HG02759 (cell line): ENCODE data around the gene NTM.
A peak's percentile ranks its signal among the peaks of the same experiment; 100 is the strongest.
"Not testable (repeated sequence)": the region's sequence is repeated elsewhere in the genome, so short reads cannot be mapped to it uniquely, and the experiment has no call there.

Experiments used
- ATAC-seq: cut with Tn5 transposase; IDR thresholded peaks from one replicate; pipeline ENCODE4 v1.9.1; 2021; ENCODE audit warnings: mild to moderate bottlenecking, moderate library complexity; ENCODE audit not compliant: unreplicated experiment

NTM gene

DNA sequence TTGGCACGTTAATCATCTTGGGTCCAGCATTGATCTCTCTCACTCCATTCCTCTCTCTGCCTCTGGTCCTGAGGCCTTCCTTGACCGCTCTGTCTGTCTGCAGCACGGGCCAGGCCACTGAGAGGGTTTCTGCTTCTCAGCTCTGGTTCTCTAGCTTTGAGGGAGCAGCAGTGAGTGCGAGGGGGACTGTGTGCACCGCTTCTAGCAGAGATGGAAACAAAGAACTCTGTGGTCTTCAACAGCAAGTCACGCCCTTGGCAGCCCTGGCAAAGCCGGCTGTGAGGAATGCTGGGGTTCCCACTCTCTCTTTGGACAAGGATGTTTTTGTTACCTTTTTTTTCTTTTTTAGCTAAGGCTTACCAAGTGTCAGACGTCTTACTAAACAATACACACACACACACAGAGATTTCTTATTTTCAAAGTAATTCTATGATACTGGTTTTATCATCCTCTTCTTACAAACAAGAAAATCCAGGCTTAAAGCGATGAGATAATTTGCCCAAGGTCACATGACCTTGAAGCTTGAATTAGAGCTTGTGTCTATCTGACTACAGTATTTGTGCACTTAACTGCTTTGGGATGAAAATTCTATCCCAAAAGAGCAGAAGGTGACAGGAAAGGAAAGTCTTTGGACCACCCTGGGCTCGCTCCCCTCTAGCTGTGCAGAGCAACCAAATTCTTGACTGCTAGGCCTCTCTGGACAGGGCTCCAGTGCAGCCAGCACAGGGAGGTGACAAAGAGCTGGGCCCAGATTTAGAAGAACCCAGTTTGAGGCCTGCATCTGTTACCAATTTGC, 293.2 kb downstream of the NTM start:
- no peak for ATAC-seq

DNA sequence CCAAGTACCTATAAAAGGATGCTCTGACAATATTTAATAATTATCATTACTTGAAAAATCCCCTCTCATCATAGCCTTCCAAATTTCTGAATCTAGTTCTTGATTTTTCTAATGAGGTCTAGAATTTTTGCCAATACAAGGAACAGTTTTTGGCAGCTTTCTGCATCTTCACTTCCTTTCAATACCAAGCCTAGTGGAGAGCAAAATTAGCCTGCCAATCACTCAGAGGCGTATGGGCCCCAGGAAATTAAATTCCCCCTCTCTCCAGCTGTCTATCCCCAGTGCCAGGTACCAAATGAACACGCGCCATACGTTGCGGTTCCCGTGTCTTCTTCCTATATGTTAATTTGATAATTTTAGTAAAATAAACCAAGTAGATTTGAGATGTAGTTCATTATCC, 293.9 kb downstream of the NTM start:
- no peak for ATAC-seq

DNA sequence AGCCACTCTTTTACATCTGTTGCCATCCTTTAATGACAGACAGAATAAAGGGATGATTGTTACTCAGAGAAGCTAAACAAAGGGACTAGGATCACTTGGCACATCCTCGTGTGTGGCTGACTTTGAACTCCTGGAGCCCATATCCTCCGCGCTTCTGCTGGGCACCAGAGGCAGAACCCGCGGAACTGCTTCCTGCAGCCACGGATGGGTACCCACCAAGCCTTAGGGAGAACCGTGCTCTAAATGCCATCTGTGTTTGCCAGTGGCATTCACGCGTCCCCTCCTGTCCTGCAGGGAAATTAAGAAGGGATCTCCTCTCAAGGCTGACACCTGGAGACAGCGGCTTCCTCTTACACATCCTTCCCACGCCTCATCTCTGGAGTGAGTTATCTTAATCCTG, 294.4 kb downstream of the NTM start:
- ATAC-seq: no peak

DNA sequence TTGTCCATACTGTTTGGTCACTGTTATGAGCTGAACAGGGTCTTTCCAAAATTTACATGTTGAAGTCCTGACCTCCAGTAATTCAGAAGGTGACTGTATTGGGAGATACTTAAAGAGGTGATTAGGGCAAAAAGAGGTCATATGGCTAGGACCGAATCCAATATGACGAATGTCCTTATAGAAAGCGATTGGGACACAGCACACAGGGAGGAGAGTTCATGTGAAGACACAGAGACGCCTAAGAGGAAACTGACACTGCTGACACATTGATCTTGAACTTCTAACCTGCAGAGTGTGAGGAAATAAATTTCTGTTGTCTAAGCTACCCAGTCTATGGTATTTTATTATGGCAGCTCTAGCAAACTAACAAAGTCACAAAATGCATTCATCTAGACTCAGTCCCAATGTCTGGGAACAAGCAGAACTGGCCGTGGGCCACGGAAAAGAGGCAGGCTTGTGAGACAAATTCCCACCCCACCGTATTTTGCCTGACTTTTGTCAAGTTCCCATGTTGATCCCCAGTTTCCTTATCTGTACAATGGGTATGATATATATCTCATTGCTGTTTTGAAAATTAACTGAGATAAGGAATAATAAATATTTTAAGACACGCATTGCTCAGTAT, 295.0 kb downstream of the NTM start:
- ATAC-seq: no peak

DNA sequence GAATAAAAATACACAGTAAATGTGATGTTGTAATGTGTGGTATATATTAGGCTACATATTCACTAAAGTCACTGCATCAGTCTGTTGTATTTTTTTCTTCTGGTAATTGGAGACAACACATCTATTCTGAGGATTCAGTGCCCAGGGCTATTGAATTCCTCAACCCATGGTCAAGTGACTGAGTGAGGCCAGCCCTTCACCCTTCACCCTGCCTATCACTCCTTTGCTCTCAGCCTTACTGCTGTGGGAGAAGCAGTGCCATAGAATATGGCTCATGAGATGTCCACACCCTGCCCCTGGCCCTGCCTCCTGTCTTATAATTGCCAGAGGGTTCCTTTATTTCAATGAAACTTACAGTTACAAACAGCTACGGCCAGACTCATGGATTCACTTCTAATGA, 295.6 kb downstream of the NTM start:
- ATAC-seq: no peak

DNA sequence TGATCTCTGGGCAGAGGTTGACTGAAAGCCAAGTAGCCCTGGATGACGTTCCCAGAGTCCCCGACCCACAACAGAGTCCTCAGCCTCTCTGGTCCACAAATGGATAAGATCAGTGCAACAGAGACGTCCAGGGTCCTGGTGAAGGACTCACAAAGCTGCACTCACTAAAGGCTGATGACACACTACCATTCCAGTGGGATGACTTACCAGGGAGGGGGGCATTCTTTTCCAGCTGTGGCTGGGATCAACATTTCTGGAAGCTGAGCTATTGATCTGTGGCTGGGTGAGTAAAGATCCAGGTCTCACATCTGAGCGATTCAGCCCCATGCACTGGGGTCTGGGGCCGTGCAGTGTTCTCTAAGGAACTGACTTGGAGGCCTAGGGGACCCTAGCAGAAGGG, 296.2 kb downstream of the NTM start:
- no peak for ATAC-seq

DNA sequence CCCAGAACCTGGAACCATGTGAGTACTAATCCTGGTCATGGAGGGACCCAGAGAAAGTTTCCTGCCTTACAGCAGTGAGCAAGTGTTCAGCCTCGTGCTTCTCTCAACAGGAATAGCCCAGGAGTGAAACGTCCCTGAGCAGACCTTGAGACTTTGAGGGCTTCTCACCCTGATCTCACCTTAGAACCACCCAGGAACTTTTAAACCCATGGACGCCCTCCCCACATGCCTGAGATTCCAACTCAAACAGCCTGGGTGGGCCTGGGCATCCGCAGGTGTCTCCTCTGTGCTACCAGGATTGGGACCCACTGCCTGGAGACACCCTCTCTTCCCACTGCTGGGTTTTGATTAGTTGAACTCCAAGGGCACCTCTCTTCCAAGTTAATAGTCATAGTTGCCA, 297.2 kb downstream of the NTM start:
- no peak for ATAC-seq

DNA sequence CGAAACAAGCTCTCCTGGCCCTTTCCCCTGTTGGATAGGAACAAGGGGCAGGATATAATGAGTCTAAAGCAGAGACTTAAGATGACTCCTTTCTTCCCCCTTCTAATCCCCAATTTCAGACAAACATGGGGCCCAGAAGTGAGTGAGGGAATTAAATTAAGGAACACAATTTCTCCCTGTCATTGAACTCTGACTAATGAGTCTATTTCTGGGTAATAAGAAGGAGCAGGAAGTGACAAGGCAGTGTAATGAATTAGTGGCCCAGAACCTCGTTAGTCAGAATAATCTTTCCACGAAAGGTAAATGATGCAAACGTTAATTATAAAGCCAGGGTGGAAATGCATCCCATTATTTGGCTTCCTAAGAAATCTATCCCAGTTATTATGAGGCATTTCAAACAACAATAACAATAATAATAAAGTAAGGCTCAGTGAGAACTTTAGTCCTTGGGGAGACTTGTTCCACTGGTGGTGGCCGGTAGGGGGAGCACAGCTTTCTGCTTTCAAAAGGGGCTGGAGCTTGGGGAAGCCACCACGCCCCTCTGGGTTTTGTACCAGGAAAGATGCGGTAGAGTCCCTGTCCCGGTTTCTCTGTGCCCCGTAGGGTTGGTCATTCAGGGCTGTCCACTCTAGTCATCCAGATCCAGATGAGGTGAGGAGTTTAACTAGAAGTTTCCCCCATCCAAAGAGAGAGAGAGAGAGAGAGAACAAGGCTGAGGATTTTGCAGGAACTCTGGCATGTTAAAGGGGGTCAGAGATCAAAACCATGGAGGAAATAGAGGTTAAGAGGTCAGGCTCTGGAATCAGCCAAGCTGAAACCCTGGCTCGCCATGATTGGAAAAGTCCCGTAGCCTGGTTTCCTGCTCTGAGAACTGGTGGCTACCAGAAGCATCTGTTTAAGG, 298.3 kb downstream of the NTM start:
- peak; percentile 84 for ATAC-seq

DNA sequence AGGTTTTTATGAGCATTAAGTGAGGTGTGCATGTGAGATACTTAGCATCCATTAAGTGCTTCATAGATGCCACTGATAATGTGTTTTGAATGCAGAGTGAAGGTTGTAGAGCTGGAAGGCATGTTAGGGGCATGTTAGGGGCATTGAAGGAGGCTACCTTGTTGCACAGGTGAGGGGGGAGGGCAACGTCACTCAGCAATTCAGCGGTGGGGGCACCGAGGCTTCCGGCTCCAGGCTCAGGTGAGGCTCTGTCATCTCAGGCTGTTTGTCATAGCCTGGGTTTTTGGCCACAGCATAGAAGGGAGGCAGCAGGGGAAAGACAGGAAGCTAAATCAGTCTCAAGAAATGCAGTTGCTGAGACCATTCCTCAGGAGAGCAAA, 299.0 kb downstream of the NTM start:
- peak; percentile 7 for ATAC-seq

DNA sequence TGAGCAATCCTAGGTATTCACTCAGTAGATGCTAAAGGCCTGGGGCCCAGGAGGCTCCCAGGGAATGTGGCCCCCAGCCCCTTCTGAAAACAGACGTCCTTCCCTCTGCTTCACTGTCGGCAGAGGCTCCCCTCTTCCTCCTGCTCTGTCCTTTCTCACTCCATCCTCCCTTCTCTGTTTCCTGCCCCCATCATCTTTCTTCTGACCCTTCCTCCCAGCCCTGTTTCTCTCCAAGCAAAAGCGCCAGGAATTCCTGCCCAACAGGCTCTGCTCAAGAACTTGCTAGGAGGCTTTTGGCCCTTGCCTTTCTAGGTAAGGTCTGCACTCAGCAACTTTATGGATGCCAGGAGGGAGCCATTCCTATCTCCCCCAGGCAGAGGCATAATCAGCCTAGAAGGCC, 300.5 kb downstream of the NTM start:
- no peak for ATAC-seq

DNA sequence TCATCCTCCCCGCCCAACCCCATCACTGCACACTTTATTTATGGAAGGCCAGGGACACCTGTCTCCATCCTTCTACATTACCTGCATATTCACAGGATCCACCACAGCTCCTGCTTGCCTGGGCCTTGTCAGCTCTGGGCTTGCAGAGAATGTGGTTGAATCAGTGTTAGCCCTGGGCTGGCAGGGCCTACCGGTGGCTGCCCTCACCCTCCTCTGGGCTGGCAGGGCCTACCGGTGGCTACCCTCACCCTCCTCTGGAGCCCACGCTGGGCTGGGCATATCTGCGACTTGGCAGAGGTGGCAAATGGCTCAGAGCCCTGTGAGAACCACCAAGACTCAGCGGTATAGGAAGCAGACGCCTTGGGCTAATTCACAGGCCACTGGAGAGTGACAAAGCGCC, 300.9 kb downstream of the NTM start:
- ATAC-seq: no peak

DNA sequence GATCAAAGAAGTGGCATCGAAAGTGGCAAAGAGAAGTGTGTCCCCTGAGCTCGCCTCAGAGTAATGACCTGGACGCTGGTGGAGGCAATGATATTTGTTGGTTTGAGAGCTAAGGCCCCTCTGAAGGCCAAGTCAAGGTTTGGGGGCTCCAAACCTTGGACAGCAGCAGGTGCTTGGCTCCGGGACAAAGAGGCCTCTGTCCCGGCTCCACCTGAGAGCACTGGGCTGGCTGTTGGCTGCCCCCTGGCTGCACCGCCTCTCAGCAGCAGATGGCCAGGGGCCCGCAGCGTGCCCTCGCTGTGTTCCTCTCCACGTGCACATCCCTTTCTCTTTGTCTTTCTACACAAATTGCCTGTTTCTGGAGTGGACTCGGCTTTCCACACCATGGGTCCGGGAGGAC, 301.3 kb downstream of the NTM start:
- ATAC-seq: no peak

DNA sequence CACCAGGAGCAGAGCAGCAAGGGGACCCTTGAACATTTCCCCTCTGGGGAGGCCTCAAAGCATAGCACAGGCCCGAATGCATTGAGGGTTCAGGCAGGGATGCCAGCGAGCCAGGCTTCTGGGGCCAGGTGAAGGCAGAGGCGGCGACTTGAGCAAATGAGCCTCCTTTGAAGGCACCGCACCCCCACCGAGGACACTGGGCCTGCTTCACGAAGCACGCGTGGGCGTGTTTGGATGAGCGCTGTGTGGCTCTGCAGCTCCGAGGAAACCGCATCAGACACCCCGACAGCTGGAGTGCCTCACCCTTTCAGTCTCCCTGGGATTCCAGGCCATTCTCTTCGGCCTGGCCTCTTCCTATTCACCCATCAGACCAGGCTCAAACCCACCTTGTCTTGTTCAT, 301.8 kb downstream of the NTM start:
- no peak for ATAC-seq

DNA sequence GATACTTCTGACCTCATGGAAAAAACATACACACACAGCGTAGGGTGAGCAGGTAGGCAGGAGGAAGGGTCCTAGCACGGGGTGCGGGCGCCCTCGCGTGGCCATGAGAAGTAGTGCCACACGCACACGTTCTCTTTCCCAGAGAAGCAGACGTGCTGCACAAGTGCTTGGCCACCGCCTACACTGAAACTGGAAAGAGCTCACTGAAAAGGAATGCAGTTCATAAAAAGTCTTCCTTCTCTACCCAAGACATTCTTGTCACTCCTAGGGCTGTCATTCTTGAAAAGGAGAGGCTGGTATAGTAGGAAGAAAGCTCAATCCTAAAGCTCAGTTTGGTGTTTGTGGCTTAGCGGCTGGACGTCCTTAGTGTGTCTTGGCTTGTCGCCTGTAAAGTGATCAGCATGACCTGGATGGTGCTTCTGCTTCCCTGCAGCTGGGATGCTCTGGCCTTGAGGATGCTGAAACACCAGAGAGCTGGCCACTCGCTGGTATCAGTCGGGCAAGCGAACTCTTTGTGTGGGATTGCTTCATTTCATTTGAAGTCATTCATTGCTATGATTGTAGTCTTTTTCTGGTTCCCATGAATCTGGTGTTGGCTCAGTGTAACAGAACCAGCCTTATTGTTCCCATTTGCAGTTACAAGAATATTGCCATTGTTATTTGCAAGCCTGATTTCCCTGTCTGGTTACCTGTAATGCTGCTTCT, 303.8 kb downstream of the NTM start:
- ATAC-seq: peak; percentile 82

DNA sequence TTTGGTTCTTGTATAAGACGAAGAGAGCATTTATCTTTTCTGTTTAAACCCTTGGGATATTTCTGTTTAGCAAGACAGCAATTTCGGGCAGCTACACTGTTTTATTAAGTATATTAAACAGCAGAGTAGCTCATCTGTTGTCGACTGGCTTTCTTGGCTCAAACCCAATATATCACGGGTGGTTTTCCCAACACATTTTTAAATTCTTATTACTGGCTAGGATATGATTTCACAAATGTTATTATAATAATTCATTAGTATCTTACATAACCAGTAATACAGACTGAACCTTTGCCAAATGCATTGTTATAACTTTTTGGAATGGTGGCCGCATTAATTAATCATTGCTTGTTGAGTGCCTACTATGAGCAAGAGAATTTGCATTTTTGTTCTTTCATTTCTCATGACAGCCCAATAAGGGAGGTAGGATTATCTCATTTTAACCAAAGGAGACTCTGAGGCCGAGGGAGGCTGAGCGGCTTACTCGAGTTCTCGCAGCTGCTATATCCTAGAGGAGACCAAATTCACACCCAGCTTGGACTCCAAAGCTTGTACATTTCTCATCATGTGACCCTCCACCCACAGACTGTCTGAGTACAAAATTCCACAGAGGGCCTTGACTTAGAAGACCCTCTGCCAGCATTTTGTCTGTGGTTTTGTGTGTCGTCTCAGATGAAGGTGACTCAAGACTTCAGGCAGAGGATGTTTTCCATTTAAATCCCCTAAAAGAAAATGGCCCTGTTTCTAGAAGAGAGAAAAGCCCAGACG, 304.9 kb downstream of the NTM start:
- ATAC-seq: no peak

DNA sequence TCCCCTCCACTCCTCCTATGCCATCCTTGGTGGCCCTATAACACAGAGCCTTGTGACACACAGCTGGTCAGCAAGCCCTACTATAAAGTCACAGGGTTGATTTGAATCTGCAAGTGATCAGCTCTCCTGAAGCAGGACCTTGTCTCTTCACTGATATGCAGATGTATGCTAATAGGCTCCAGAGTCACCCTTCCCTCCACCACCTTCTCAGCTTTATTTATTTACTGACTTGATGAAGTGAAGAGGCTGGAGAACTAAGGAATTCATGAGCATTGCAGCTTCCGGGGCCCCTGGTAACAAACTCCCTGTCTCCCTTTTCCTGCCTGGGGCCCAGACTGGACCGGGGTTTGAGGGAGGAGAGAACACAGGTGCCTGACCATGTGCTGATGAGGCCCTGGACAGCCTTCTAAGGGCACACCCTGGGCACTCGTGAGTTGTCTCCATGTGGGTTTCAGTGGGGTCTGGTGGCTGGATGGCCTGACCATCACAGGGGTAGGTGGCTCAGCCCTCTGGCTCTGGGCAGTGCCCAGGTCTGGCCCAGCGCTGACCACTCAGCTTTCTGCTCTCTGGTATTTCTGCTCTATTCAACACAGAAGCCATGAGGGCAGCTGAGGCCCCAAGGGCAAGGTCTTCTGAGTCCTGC, 307.5 kb downstream of the NTM start:
- no peak for ATAC-seq

DNA sequence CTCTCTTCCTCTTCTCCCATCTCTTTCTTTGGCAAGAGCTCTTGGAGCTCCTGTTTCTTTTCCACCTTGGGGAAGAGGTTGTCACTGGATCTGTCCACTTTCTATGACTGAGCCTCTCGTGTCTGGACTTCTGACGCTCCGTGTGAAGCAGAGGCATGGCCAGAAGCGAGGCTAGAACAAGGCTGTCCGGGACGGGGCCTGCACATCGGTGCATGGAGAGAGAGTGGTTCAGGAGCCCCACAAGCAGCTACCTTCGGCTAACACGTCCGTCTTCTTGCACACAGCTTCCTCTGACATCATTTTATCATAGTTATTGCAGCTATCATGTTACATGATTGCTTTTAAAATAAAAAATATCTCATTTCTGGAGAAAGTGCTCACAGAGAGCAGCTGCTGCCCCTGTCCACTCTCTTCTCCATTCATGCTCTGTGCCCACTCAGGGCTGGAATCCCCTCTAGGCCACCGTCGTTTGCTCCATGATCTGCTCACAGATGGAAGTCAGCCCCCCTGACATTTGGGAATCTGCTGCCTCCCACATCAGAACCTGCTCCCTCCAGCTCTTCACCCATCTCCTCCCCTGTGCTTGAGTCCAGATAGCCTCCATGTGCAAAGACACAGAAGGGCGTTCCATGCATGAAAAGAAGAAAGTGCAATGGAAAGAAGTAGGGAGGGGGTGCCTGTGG, 308.4 kb downstream of the NTM start:
- ATAC-seq: no peak

DNA sequence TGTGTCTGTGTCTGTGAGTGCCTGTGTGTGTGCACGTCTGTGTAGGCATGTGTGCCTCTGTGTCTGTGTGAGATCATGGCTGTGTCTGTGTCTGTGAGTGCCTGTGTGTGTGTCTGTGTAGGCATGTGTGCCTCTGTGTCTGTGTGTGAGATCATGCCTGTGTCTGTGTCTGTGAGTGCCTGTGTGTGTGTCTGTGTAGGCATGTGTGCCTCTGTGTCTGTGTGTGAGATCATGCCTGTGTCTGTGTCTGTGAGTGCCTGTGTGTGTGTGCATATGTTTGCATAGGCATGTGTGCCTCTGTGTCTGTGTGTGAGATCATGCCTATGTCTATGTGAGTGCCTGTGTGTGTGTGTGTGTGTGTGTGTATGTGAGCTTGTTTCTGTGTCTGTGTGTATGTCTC, 310.0 kb downstream of the NTM start:
- not testable (repeated sequence) for ATAC-seq

DNA sequence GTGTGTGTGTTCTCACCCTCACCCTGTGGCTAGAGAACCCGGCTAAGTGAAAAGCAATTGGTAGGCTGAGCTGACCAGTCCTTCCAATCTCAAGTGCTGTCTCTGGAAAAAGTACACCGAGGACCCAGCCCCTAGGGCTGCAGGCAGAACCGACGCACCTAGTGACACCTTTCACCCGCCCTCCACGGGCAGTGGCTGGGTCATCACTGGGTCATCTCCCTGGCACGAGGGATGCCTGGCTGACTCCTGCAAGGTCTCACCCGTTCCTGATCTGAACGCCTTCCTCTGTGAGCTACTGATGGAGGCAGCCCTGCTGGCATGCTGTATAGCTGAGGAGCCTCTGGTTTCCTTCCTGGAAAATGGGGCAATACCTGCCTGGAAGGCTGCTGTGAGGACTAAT, 311.5 kb downstream of the NTM start:
- no peak for ATAC-seq
